ENCODE data around the gene GLT6D1.

DNA sequence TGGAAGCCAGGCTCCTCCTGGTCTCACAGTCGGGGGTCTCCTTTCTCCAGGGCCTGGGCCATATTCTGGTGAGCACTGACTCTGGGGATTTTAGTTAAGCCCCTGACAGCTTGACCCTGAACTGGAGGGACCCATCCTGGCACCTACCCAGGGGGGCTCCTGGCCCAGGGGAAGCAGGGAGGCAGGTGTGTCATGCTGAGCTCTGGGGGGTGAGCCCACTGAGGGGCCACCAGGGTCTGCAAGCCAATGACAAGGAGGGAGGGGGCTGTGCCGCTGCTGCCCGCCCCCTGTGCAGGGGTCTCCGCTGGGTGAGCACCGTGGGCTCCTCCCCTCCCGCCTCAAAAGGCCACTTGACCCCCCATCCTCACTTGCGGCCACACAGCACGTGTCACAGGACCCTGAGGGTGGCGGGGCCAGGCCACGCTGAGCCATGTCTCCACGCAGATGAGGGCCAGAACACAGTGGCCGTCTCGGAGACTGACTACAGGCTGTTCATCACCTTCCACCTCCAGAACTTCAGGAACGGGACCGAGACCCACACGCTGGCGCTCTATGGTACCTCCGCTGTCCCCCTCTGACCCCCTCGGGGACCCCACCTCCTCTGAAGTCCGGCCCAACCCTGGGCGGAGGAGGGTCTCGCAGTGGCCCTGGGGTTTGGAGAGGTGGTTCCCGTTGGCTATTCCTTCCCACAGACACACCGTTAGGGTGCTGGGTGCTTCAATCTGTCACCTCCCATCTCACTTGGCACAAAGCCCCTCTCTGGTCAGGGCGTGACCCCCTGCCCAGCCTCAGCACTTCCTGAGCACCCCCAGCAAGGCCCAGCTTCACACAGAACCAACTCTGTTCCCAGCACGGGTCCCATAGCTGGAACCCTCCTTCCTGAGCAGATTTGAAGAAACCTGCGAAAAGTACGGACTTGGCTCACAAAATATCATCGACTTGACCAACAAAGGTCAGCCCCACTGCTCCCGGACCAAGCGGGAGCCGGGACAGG lies 25.8 kb upstream of the GLT6D1 start:
- TF ChIP-seq POLR2AphosphoS5 (IDR thresholded peaks at IDR 0.05) (no peak), CTCF (IDR thresholded peaks at IDR 0.05) (no peak), POLR2A (IDR thresholded peaks at IDR 0.05) (no peak)
